Vagina (tissue), 2 donors: Measurements from ENCODE around the gene NUS1.

ENCODE experiments used
- CTCF ChIP-seq, 3 experiments: fragments of 450-650 bp in 2 of 3; fragments of 200-600 bp in 1 of 3; sonication (generic) in 1 of 3; IDR thresholded peaks; one replicate each; pipeline ENCODE4 v1.5.1; 2017 to 2019; ENCODE audit warnings: antibody characterized with exemption in 3 of 3, mild to moderate bottlenecking in 2 of 3, moderate library complexity in 2 of 3
- POLR2A ChIP-seq, 2 donors: fragments of 450-650 bp; IDR thresholded peaks; one replicate each; pipeline ENCODE4 v1.6.1; 2017; ENCODE audit warnings: antibody characterized with exemption in 2 of 2, mild to moderate bottlenecking in 2 of 2, moderate library complexity in 2 of 2
- POLR2AphosphoS5 ChIP-seq, 2 donors: sonication (generic); formaldehyde crosslinking; IDR thresholded peaks; one replicate each; pipeline ENCODE4 v1.9.0; 2017; ENCODE audit warnings: antibody characterized with exemption in 2 of 2, mild to moderate bottlenecking in 2 of 2, low read depth in 1 of 2; ENCODE audit not compliant: insufficient read depth in 1 of 2

DNA sequence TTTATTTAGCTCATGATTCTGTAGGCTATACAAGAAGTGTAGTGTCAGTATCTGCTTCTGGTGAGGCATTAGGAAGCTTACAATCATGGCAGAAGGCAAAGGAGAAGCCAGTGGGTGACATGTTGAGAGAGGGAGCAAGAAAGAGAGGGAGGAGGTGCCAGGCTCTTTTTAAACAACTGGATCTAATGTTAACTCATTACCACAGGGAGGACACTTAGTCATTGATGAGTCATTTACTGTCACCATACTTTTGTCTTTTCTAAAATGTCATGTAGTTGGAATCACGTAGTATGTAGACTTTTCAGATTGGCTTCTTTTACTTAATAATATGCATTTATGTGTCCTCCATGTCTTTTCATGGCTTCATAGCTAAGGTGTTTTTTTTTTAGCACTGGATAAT is 58.1 kb downstream of the NUS1 start:
- TF ChIP-seq CTCF (IDR thresholded peaks at IDR 0.05) (no peak), POLR2AphosphoS5 (IDR thresholded peaks at IDR 0.05; ENCODE audit: insufficient read depth in 1 of 2, low read depth in 1 of 2) (no peak), POLR2A (IDR thresholded peaks at IDR 0.05) (no peak)
